ENCODE data around the gene TRAK2.
A peak's percentile ranks its signal among the peaks of the same experiment; 100 is the strongest.
"Not testable (repeated sequence)": the region's sequence is repeated elsewhere in the genome, so short reads cannot be mapped to it uniquely, and the experiment has no call there.

TRAK2 gene

GRCh38 chr2:201414099-201415023, 36.9 kb downstream of the TRAK2 start:
- no peak for DNase-seq (ENCODE audit: low spot score)

GRCh38 chr2:201413552-201413951, 37.7 kb downstream of the TRAK2 start:
- no peak for DNase-seq (ENCODE audit: low spot score)

- no peak for DNase-seq (ENCODE audit: low spot score)
These were observed 38.1 kb downstream of the TRAK2 start for GRCh38 chr2:201413143-201413542.

GRCh38 chr2:201411421-201411820, 39.8 kb downstream of the TRAK2 start:
- no peak for DNase-seq (ENCODE audit: low spot score)

GRCh38 chr2:201408931-201409330, 42.3 kb downstream of the TRAK2 start:
- no peak for DNase-seq (ENCODE audit: low spot score)

- no peak for DNase-seq (ENCODE audit: low spot score)
These were observed 44.0 kb downstream of the TRAK2 start for GRCh38 chr2:201407265-201407664.

- DNase-seq (ENCODE audit: low spot score) = peak; percentile 59
These were observed 45.1 kb downstream of the TRAK2 start for GRCh38 chr2:201406077-201406662.

- no peak for DNase-seq (ENCODE audit: low spot score)
These were observed 46.5 kb downstream of the TRAK2 start for GRCh38 chr2:201404699-201405280.

- no peak for DNase-seq (ENCODE audit: low spot score)
These were observed 47.4 kb downstream of the TRAK2 start for GRCh38 chr2:201403880-201404279.

- no peak for DNase-seq (ENCODE audit: low spot score)
These were observed 48.4 kb downstream of the TRAK2 start for GRCh38 chr2:201402651-201403562.

GRCh38 chr2:201401815-201402214, 49.4 kb downstream of the TRAK2 start:
- no peak for DNase-seq (ENCODE audit: low spot score)

- DNase-seq (ENCODE audit: low spot score) = no peak
These were observed 54.7 kb downstream of the TRAK2 start for GRCh38 chr2:201396595-201396994.

GRCh38 chr2:201383136-201383535, 68.1 kb downstream of the TRAK2 start:
- no peak for DNase-seq (ENCODE audit: low spot score)

GRCh38 chr2:201378496-201379397, 72.5 kb downstream of the TRAK2 start:
- DNase-seq (ENCODE audit: low spot score) = no peak

GRCh38 chr2:201377218-201377617, 74.0 kb downstream of the TRAK2 start:
- no peak for DNase-seq (ENCODE audit: low spot score)

- no peak for DNase-seq (ENCODE audit: low spot score)
These were observed 81.5 kb downstream of the TRAK2 start for GRCh38 chr2:201369775-201370174.

- not testable (repeated sequence) for DNase-seq (ENCODE audit: low spot score)
These were observed 81.9 kb downstream of the TRAK2 start for GRCh38 chr2:201369318-201369717.

GRCh38 chr2:201366146-201366545, 85.1 kb downstream of the TRAK2 start:
- DNase-seq (ENCODE audit: low spot score) = no peak

- peak; percentile 36 for DNase-seq (ENCODE audit: low spot score)
These were observed 87.2 kb downstream of the TRAK2 start for GRCh38 chr2:201363857-201364560.

- no peak for DNase-seq (ENCODE audit: low spot score)
These were observed 88.9 kb downstream of the TRAK2 start for GRCh38 chr2:201362396-201362795.
